Gastroesophageal sphincter (tissue), 4 donors: ENCODE results near the gene MXD4. TPM values are rescaled to one million over a fixed set of nuclear protein-coding genes. Genes with fewer than 3 reads are reported as not detected.

Source experiments
- ATAC-seq: fragments of 150-250 bp; one replicate; pipeline ENCODE4 v1.9.1; 2016; ENCODE audit warnings: mild to moderate bottlenecking, moderate library complexity
- H3K27ac ChIP-seq, 4 donors: fragments of 200-600 bp; sonication (generic) in 3 of 4; 1 replicate in 3 of 4; 2 replicates in 1 of 4; pipeline ENCODE4 v1.5.1; 2016 to 2019
- H3K27me3 ChIP-seq: fragments of 200-600 bp; sonication (generic); one replicate; pipeline ENCODE4 v1.5.1; 2019
- H3K36me3 ChIP-seq, 2 donors: fragments of 200-600 bp; sonication (generic); one replicate each; pipeline ENCODE4 v1.5.1; 2019; ENCODE audit warnings: control low read depth in 1 of 2
- H3K4me1 ChIP-seq, 3 donors: fragments of 200-600 bp; sonication (generic); 1 replicate in 2 of 3; 2 replicates in 1 of 3; pipeline ENCODE4 v1.5.1; 2016 to 2019; ENCODE audit warnings: control low read depth in 2 of 3
- H3K4me3 ChIP-seq, 2 donors: fragments of 200-600 bp; sonication (generic); one replicate each; pipeline ENCODE4 v1.5.1; 2019; ENCODE audit warnings: mild to moderate bottlenecking in 1 of 2, moderate library complexity in 1 of 2
- H3K9me3 ChIP-seq, 3 donors: fragments of 200-600 bp; sonication (generic); one replicate each; pipeline ENCODE4 v1.5.1; 2017 to 2019; ENCODE audit warnings: control low read depth in 2 of 3
- EP300 ChIP-seq: sonication (generic); formaldehyde crosslinking; IDR thresholded peaks from one replicate; pipeline ENCODE4 v1.6.1; 2017; ENCODE audit warnings: antibody characterized with exemption, mild to moderate bottlenecking
- POLR2A ChIP-seq, 2 donors: fragments of 450-650 bp; IDR thresholded peaks; one replicate each; pipeline ENCODE4 v1.6.1; 2017; ENCODE audit warnings: antibody characterized with exemption in 2 of 2, mild to moderate bottlenecking in 2 of 2, moderate library complexity in 1 of 2
- POLR2AphosphoS5 ChIP-seq: sonication (generic); formaldehyde crosslinking; IDR thresholded peaks from one replicate; pipeline ENCODE4 v1.6.1; 2017; ENCODE audit warnings: antibody characterized with exemption
- WGBS, 2 donors: methylation state at CpG; one replicate each; pipeline ENCODE4 v1.1.5; 2018; ENCODE audit warnings: low coverage in 1 of 2; 5-methylcytosine and 5-hydroxymethylcytosine counted together
- total RNA-seq, 4 donors: library from RNA; depleted of rRNA; stranded (reverse); fragments of >200 nt; gene quantifications; one replicate each; pipeline ENCODE4 v1.1.0, GENCODE V29; 2016
- TF ChIP-seq, protein P1 (sequence below), 4 experiments: fragments of 200-600 bp in 2 of 4; fragments of 450-650 bp in 2 of 4; sonication (generic) in 1 of 4; IDR thresholded peaks; one replicate each; pipeline ENCODE4 v1.5.1; 2017 to 2019; ENCODE audit warnings: antibody characterized with exemption in 4 of 4, mild to moderate bottlenecking in 2 of 4, moderate library complexity in 2 of 4

MXD4 gene
- total RNA-seq, 4 donors from 2014 or later = 36.1 to 76.2 (median 55.6) TPM

DNA sequence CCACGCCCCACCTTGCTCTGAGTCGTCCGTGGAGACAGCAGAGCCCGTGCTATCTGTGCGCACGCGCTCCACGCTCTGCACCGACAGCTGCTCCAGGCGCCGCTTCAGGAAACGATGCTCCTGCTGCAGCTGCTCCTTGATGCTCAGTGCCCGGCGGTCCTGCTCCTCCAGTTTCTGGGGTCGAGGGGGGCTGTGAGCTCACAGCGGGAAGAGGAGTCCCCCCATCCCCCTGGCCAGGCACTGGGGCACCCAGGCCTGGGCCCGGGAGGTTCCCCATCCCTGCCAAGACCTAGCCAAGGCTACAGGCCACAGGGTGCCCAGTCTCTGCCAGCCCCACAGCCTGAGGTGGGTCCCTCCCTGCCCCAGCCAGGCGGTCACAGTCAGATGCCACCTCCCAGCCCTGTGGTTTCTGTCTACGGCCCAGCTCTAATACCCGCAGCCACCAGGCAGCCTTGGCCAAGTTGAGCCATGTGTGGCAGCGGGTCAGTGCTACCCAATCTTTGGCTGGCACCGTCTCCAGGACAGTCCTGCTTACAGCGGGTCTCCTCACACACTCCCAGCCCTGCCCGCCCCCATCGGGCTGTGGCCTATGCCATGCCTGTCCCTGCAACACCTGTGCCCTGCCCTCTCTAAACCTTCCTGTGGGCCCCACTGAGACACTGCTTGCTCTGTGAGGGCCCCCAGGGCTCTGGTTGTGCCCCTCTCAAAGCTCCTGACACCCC, 10.7 kb downstream of the MXD4 start:
- Histone ChIP-seq H3K27ac (no peak overlapping the region), H3K36me3 (peaks cover 0 to 90% of the 10 kb centered on the region in 2 donors), H3K9me3 (no peaks in the 10 kb centered on the region), H3K4me1 (peaks cover 0 to 33% (median 13%) of the 10 kb centered on the region in 3 donors), H3K4me3 (no peak overlapping the region), H3K27me3 (no peaks in the 10 kb centered on the region)
- no peak for ATAC-seq
- TF ChIP-seq POLR2AphosphoS5 = no peak
- no peak for TF ChIP-seq POLR2A (IDR thresholded peaks at IDR 0.05)
- no peak for TF ChIP-seq EP300
- TF ChIP-seq, protein P1, sequence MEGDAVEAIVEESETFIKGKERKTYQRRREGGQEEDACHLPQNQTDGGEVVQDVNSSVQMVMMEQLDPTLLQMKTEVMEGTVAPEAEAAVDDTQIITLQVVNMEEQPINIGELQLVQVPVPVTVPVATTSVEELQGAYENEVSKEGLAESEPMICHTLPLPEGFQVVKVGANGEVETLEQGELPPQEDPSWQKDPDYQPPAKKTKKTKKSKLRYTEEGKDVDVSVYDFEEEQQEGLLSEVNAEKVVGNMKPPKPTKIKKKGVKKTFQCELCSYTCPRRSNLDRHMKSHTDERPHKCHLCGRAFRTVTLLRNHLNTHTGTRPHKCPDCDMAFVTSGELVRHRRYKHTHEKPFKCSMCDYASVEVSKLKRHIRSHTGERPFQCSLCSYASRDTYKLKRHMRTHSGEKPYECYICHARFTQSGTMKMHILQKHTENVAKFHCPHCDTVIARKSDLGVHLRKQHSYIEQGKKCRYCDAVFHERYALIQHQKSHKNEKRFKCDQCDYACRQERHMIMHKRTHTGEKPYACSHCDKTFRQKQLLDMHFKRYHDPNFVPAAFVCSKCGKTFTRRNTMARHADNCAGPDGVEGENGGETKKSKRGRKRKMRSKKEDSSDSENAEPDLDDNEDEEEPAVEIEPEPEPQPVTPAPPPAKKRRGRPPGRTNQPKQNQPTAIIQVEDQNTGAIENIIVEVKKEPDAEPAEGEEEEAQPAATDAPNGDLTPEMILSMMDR (IDR thresholded peaks at IDR 0.05) = no peak
- no CpG with 5 or more reads among the region's 25 CpGs for WGBS, 2 donors

DNA sequence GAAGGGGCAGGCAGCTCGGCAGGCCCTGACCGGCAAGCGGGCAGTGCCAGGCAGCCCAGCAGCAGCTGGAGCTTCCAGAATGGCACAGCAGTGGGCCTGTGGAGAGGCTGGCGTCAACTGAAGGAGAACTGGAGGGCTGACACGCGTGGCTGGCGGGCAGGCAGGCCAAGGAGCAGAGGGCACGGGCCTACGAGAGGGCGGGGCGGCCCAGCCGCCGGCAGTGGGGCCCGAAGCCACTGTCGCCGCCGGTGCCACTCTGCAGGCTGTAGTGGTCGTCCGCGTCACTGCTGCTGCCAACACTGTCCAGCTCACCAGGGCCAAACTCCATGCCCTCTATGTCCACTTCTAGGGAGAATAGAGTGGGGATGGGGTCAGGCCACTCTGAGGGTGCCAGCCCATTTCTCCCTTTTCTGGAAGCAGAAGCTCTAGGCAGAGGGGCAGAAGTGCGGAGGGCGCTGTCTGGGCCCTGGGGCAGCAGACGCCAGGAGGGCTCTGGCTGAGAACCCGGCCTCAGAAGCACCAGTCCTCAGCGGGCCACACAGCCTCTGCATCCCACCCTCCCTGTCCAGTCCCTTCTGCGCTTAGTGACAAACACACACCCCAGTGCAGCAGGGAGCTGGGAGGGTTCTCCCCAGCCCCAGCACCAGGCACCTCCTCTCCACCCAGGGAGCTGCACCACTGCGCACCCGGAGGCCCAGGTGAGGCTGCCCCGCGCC, 11.4 kb downstream of the MXD4 start:
- Histone ChIP-seq H3K4me3 (no peak overlapping the region), H3K9me3 (no peaks in the 10 kb centered on the region), H3K4me1 (peaks cover 0 to 32% (median 6%) of the 10 kb centered on the region in 3 donors), H3K27me3 (no peaks in the 10 kb centered on the region), H3K36me3 (peaks cover 0 to 97% of the 10 kb centered on the region in 2 donors), H3K27ac (no peak overlapping the region)
- ATAC-seq = no peak
- WGBS, 2 donors = 90% methylated on average over 4 of the region's 30 CpGs; no CpG with 5 or more reads in 1 of the 2 donors
- no peak for TF ChIP-seq POLR2A (IDR thresholded peaks at IDR 0.05)
- no peak for TF ChIP-seq EP300

DNA sequence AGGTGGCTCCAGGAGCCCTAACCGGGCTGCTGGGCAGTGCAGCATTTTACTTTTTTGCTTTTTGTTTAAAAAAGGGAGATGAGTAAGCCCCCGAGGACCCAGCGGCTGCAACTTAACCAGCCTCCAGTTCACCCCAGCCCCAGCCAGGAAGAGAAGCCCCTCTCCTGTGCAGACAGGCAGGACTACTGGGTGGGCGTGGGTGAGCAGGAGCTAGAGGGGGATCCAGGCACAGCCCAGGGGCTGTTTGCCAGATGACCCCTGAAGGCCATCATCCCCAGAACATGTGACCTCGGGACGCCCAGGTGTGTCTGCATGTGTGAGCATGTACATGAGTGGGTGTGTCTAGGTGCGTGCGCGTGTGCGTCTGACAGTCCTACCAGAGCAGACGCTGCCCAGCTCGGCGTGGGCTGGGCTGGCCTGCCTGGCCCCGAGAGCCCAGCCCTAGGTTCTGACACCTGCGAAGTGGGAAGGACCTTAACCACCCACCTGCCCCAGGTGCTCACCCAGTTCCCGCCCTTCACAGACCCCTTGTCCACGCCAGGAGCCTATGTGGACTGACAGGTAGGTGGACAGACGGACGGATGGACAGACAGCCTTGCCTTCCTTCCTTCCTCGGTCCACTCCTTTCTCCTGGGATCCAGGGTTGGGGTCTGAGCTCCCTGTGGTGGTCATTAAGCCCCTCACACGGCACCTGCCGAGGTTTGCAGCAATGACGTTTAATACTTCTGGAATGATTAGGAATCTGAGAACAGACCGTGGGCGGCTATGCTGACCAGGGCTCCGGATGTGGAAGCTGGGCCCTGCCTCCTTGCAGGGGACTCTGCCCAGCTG, 12.2 kb downstream of the MXD4 start:
- Histone ChIP-seq H3K27ac (no peak overlapping the region), H3K27me3 (no peaks in the 10 kb centered on the region), H3K9me3 (no peaks in the 10 kb centered on the region), H3K4me1 (peaks cover 0 to 32% (median 0%) of the 10 kb centered on the region in 3 donors), H3K4me3 (no peak overlapping the region), H3K36me3 (peaks cover 0 to 96% of the 10 kb centered on the region in 2 donors)
- WGBS, 2 donors = 87% methylated on average over 5 of the region's 26 CpGs; no CpG with 5 or more reads in 1 of the 2 donors
- no peak for ATAC-seq
- TF ChIP-seq, protein P1 (IDR thresholded peaks at IDR 0.05) = no peak
- TF ChIP-seq POLR2A (IDR thresholded peaks at IDR 0.05) = no peak
- TF ChIP-seq EP300 = no peak
- no peak for TF ChIP-seq POLR2AphosphoS5

DNA sequence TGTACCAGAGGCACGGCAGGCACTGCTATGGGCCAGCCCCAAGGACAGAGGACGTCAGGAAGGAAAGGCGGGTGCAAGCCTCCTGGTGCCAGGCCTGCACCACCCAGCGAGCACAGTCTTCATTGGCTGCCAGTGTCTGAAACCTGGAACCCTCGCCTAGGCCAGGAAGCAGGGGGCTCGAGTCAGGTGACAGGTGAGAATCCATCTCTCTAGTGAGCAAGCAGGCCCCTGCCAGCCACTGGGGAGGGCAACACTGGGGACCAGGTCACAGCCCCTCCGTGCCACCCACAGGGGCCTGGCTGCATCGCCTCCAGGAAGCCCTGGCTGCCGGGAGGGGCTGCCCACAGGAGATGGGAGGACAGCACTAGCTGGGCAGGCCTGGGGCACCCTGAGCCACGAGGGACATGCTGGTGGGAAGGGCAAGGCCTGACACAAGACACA, 13.1 kb downstream of the MXD4 start:
- Histone ChIP-seq H3K9me3 (no peaks in the 10 kb centered on the region), H3K4me1 (peaks cover 0 to 33% (median 0%) of the 10 kb centered on the region in 3 donors), H3K27ac (no peak overlapping the region), H3K27me3 (no peaks in the 10 kb centered on the region), H3K36me3 (peaks cover 0 to 87% of the 10 kb centered on the region in 2 donors), H3K4me3 (no peak overlapping the region)
- WGBS, 2 donors = 33% methylated on average over 1 of the region's 10 CpGs; no CpG with 5 or more reads in 1 of the 2 donors
- ATAC-seq = no peak
- TF ChIP-seq, protein P1 (IDR thresholded peaks at IDR 0.05) = no peak
- TF ChIP-seq EP300 (no peak), POLR2AphosphoS5 (no peak), POLR2A (IDR thresholded peaks at IDR 0.05) (no peak)
